ENCODE data around the gene ANO2.
"Not testable (repeated sequence)": the region's sequence is repeated elsewhere in the genome, so short reads cannot be mapped to it uniquely, and the experiment has no call there.

The ANO2 gene

GRCh38 chr12:5549011-5549410, 396.0 kb downstream of the ANO2 start:
- Histone ChIP-seq H3K4me3 (replicated peaks; ENCODE audit: low read depth, low read length) (no peak overlapping the region), H3K27me3 (replicated peaks; ENCODE audit: control insufficient read depth, insufficient read depth, low read length) (no peaks in the 10 kb centered on the region; the same call in 1 of the 2 replicates), H3K36me3 (ENCODE audit: control insufficient read depth, insufficient read depth, low read length) (no peaks in the 10 kb centered on the region)
- no peak for TF ChIP-seq CTCF (IDR thresholded peaks at IDR 0.05; ENCODE audit: insufficient read depth, low read length, poor library complexity, severe bottlenecking)
- no peak for DNase-seq (ENCODE audit: extremely low read depth, insufficient read length)

- no peak overlapping the region for H3K4me3 ChIP-seq (replicated peaks; ENCODE audit: low read depth, low read length)
- TF ChIP-seq CTCF (IDR thresholded peaks at IDR 0.05; ENCODE audit: insufficient read depth, low read length, poor library complexity, severe bottlenecking) = no peak
- DNase-seq (ENCODE audit: extremely low read depth, insufficient read length) = no peak
- no peaks in the 10 kb centered on the region; the same call in 1 of the 2 replicates for H3K27me3 ChIP-seq (replicated peaks; ENCODE audit: control insufficient read depth, insufficient read depth, low read length)
- H3K36me3 ChIP-seq (ENCODE audit: control insufficient read depth, insufficient read depth, low read length) = no peaks in the 10 kb centered on the region
Measured at GRCh38 chr12:5548152-5548943, 396.7 kb downstream of the ANO2 start.

DNA sequence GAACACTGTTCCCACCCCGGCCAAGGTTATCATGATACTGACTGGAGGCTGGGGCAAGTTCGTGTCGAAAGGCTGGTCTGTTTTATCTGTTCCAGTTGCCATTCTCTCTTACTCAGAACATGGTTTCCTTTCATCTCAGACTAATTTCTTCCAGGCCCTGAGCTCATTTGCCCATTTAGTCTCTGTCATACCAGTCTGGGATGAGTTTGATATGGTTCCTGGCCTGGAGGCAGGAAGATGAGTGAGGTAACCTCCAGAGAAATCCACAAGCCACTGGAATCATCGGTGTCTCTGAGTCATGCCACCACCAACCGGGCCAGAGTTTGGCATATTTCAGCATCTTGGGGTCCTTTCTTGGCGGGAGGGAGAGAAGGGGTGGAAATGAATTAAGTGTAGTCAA, 398.4 kb downstream of the ANO2 start:
- TF ChIP-seq CTCF (IDR thresholded peaks at IDR 0.05; ENCODE audit: insufficient read depth, low read length, poor library complexity, severe bottlenecking) = no peak
- H3K27me3 ChIP-seq (replicated peaks; ENCODE audit: control insufficient read depth, insufficient read depth, low read length) = no peaks in the 10 kb centered on the region; the same call in 1 of the 2 replicates
- H3K36me3 ChIP-seq (ENCODE audit: control insufficient read depth, insufficient read depth, low read length) = no peaks in the 10 kb centered on the region
- no peak overlapping the region for H3K4me3 ChIP-seq (replicated peaks; ENCODE audit: low read depth, low read length)
- DNase-seq (ENCODE audit: extremely low read depth, insufficient read length) = no peak

GRCh38 chr12:5537771-5538170, 407.3 kb downstream of the ANO2 start:
- no peak overlapping the region for H3K4me3 ChIP-seq (replicated peaks; ENCODE audit: low read depth, low read length)
- H3K36me3 ChIP-seq (ENCODE audit: control insufficient read depth, insufficient read depth, low read length) = no peaks in the 10 kb centered on the region
- H3K27me3 ChIP-seq (replicated peaks; ENCODE audit: control insufficient read depth, insufficient read depth, low read length) = no peaks in the 10 kb centered on the region; the same call in 1 of the 2 replicates
- DNase-seq (ENCODE audit: extremely low read depth, insufficient read length) = no peak
- TF ChIP-seq CTCF (IDR thresholded peaks at IDR 0.05; ENCODE audit: insufficient read depth, low read length, poor library complexity, severe bottlenecking) = no peak

DNA sequence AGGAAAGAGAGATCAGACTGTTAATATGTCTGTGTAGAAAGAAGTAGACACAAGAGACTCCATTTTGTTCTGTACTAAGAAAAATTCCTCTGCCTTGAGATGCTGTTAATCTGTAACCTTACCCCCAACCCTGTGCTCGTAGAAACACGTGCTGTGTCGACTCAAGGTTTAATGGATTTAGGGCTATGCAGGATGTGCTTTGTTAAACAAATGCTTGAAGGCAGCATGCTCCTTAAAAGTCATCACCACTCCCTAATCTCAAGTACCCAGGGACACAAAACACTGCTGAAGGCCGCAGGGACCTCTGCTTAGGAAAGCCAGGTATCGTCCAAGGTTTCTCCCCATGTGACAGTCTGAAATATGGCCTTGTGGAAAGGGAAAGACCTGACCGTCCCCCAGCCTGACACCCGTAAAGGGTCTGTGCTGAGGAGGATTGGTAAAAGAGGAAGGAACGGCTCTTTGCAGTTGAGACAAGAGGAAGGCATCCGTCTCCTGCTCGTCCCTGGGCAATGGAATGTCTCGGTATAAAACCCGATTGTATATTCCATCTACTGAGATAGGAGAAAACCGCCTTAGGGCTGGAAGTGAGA, 407.9 kb downstream of the ANO2 start:
- H3K27me3 ChIP-seq (replicated peaks; ENCODE audit: control insufficient read depth, insufficient read depth, low read length); DNase-seq (ENCODE audit: extremely low read depth, insufficient read length); H3K36me3 ChIP-seq (ENCODE audit: control insufficient read depth, insufficient read depth, low read length); H3K4me3 ChIP-seq (replicated peaks; ENCODE audit: low read depth, low read length): not testable (repeated sequence)

DNA sequence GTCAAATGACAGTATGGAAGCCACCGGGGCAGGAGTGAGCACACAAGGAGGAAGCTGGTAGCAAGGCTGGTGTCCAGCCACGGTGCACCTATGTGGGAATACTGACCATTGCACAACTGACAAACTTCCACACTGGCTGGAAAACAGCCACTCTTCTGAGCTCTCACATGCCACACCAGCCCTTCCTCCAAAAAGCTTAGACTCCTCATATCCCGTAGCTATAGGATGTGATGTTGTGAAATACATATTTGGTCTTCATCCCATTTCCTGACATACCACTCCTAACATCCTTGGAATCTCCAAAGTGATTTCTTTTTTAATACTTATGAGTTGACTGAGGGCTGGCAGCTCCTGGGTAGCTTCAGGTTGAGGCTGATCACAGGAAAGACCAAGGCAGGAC, 409.5 kb downstream of the ANO2 start:
- no peaks in the 10 kb centered on the region for H3K36me3 ChIP-seq (ENCODE audit: control insufficient read depth, insufficient read depth, low read length)
- DNase-seq (ENCODE audit: extremely low read depth, insufficient read length) = no peak
- no peak for TF ChIP-seq CTCF (IDR thresholded peaks at IDR 0.05; ENCODE audit: insufficient read depth, low read length, poor library complexity, severe bottlenecking)
- H3K4me3 ChIP-seq (replicated peaks; ENCODE audit: low read depth, low read length) = no peak overlapping the region
- no peaks in the 10 kb centered on the region; the same call in 1 of the 2 replicates for H3K27me3 ChIP-seq (replicated peaks; ENCODE audit: control insufficient read depth, insufficient read depth, low read length)

All from GM06990 (cell line).